Kidney (tissue), 14 donors: ENCODE data around the gene LRRC4C. TPM values are rescaled to one million over a fixed set of nuclear protein-coding genes. Genes with fewer than 3 reads are reported as not detected.

ENCODE experiments used
- DNase-seq, 5 donors: peaks; one replicate each; pipeline ENCODE4 v3.0.0-alpha.2; 2013 to 2020
- FAIRE-seq: peaks from 2 replicates; lab custom pipeline; 2012; peaks lifted over from hg19 to GRCh38; lab: Jason Lieb, UNC
- H3K27ac ChIP-seq, 2 donors: one replicate each; pipeline ENCODE4 v1.7.0; 2013; ENCODE audit warnings: low read depth in 2 of 2, low read length in 2 of 2, inconsistent platforms in 1 of 2
- H3K27me3 ChIP-seq: one replicate; pipeline ENCODE4 v1.7.1; 2013; ENCODE audit warnings: low read length, inconsistent platforms; ENCODE audit not compliant: control insufficient read depth, insufficient read depth
- H3K36me3 ChIP-seq, 3 donors: one replicate each; pipeline versions ENCODE4 v1.7.0 to v1.7.1; 2013; ENCODE audit warnings: low read length in 3 of 3, control low read depth in 1 of 3, inconsistent platforms in 1 of 3; ENCODE audit not compliant: insufficient read depth in 3 of 3, control insufficient read depth in 2 of 3
- H3K4me1 ChIP-seq, 3 donors: one replicate each; pipeline versions ENCODE4 v1.7.0 to v1.7.1; 2013; ENCODE audit warnings: low read length in 3 of 3, inconsistent platforms in 1 of 3, low read depth in 1 of 3; ENCODE audit not compliant: control insufficient read depth in 2 of 3, insufficient read depth in 2 of 3
- H3K4me3 ChIP-seq, 3 donors: one replicate each; pipeline versions ENCODE4 v1.7.0 to v1.8.1; 2013; ENCODE audit warnings: low read length in 3 of 3, control low read depth in 1 of 3, inconsistent platforms in 1 of 3
- H3K9ac ChIP-seq, 3 donors: one replicate each; pipeline versions ENCODE4 v1.7.0 to v1.7.1; 2013; ENCODE audit warnings: low read length in 3 of 3, control low read depth in 1 of 3, inconsistent platforms in 1 of 3
- H3K9me3 ChIP-seq, 3 donors: one replicate each; pipeline versions ENCODE4 v1.7.0 to v1.7.1; 2013; ENCODE audit warnings: low read length in 3 of 3, control low read depth in 1 of 3, inconsistent platforms in 1 of 3; ENCODE audit not compliant: control insufficient read depth in 2 of 3, insufficient read depth in 1 of 3
- CTCF ChIP-seq: IDR thresholded peaks from 3 replicates; pipeline ENCODE4 v1.5.1; 2012; ENCODE audit warnings: mild to moderate bottlenecking, moderate library complexity, borderline replicate concordance; ENCODE audit not compliant: insufficient read depth; ENCODE audit errors: extremely low read depth
- intact Hi-C: fragments of 100-400 bp; cut with DNase I; formaldehyde crosslinking; loops from one replicate; pipeline ENCODE4 v1.11.1; 2022
- polyA plus RNA-seq: library from polyadenylated mRNA; stranded (reverse); fragments of 350-450 nt; fragmentation: Illumina TruSeq; extraction: RNeasy Lipid Tissue Mini Kit (QIAGEN cat#74804); gene quantifications from one replicate; pipeline ENCODE4 v1.2.3, GENCODE V29; 2014; ENCODE audit warnings: low read depth, low replicate concordance; ENCODE audit not compliant: insufficient read depth
- total RNA-seq: library from RNA; stranded (reverse); fragmentation: NEBNext Ultra II Directional; extraction: Animal tissue kit (Norgen Biotek cat#: 25700); gene quantifications from one replicate; pipeline ENCODE4 v1.2.1, GENCODE V29; 2021
- donor health status: control.
- donor health status: control.
- donor health status: control.
- donor health status: control.
- donor health status: control.
- donor health status: DM: yes; HTN: yes; CAD: no.
- donor health status: Normal renal cell carcinoma (clear cell type).

LRRC4C gene
- total and polyA plus RNA-seq, 2 donors from 2014 or later, result 0.26 to 1.6 TPM

DNA sequence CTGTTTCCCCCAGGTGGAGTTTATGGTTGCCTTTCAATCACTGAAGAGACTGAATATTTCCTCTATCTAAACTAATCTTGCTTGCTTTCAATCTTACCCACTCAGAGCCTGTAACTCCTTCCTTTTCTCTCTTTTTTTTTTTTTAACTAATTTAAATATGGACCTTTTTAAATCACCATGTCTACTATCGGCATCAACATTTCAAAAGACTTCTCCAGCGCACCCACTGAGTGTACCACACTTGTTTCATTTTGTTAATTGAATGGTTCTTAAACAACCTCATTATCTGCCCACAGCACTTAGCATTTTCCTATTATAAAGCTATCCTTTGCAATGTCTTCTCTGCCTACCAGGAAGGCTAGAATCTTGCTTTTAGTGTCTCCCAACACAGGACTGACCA, 1212.5 kb downstream of the LRRC4C start:
- DNase-seq, result no peak
- H3K27me3 ChIP-seq, result no peaks in the 10 kb centered on the region
- H3K4me1 ChIP-seq, result no peaks in the 10 kb centered on the region
- FAIRE-seq, result no peak
- no peak for TF ChIP-seq CTCF
- H3K9me3 ChIP-seq, result no peaks in the 10 kb centered on the region
- no peak overlapping the region for H3K9ac ChIP-seq
- no peaks in the 10 kb centered on the region for H3K36me3 ChIP-seq
- no peak overlapping the region for H3K4me3 ChIP-seq
- intact Hi-C loops, result no loop called here
- H3K27ac ChIP-seq, result no peak overlapping the region

DNA sequence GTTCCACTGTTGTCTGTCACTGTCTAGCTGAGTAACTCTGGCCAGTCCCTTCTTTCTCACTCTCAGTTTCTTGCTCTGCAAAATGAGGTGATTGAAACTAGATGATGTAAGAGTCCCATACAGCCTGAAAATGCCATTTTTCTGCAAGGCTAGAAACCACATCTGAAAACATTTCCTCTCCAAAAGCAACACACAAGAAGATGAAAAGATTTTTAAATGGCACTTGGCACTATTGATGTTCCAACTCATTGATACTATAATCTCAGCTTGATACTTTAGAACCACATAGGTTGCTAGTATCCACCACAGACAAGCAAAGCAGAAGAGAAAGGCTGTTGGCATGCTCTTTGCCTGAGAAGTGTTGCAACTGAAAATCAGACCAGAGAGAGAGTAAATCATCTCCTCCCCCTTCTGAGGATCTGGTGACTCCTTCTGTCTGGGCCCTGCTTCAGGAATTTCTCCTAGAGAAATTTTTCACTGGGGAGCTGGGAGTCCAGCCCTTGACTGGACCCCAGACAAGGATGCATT, 1217.9 kb downstream of the LRRC4C start:
- DNase-seq (peak in 3 of 5 donors; percentile 12 to 34 (median 30)), FAIRE-seq (no peak)
- H3K9me3 ChIP-seq, result no peaks in the 10 kb centered on the region
- no peaks in the 10 kb centered on the region for H3K4me1 ChIP-seq
- H3K27me3 ChIP-seq, result no peaks in the 10 kb centered on the region
- H3K36me3 ChIP-seq, result no peaks in the 10 kb centered on the region
- TF ChIP-seq CTCF, result no peak
- intact Hi-C loops, result no loop called here
- H3K4me3 ChIP-seq, result no peak overlapping the region
- no peak overlapping the region for H3K27ac ChIP-seq
- H3K9ac ChIP-seq, result no peak overlapping the region

GRCh38 chr11:40240284-40240683, 1219.2 kb downstream of the LRRC4C start:
- no peaks in the 10 kb centered on the region for H3K9me3 ChIP-seq
- TF ChIP-seq CTCF, result no peak
- no peak overlapping the region for H3K4me3 ChIP-seq
- FAIRE-seq (no peak), DNase-seq (no peak)
- H3K36me3 ChIP-seq, result no peaks in the 10 kb centered on the region
- no peaks in the 10 kb centered on the region for H3K4me1 ChIP-seq
- no peak overlapping the region for H3K27ac ChIP-seq
- intact Hi-C loops, result no loop called here
- H3K27me3 ChIP-seq, result no peaks in the 10 kb centered on the region
- H3K9ac ChIP-seq, result no peak overlapping the region

DNA sequence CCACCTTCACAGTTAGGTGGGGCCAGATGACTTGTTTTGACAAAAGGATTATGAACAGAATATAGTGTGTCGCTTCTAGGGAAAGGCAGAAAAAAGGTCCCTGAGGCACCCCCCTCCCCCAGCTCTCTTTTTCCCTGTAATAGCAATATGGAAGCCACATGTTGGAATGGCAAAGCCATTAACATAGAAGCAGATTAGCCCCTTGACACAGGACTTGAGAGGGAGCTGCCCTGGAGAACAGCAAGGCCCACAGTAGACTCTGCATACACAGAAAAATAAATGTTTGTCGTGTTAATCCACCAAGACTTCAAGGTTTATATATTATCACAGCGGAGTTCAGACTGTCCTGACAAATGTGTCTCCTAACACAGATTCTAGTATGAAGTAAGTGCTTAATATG, 1222.9 kb downstream of the LRRC4C start:
- Histone ChIP-seq H3K27ac (no peak overlapping the region), H3K4me1 (no peaks in the 10 kb centered on the region), H3K36me3 (no peaks in the 10 kb centered on the region), H3K27me3 (no peaks in the 10 kb centered on the region), H3K9me3 (no peaks in the 10 kb centered on the region), H3K9ac (no peak overlapping the region), H3K4me3 (no peak overlapping the region)
- no peak for DNase-seq
- no peak for TF ChIP-seq CTCF
- intact Hi-C loops, result no loop called here
- no peak for FAIRE-seq
